Measurements from ENCODE around the gene KIF21B.

GRCh38 chr1:201019321-201019977 lies 4.1 kb downstream of the KIF21B start:
- TF ChIP-seq CTCF (IDR thresholded peaks at IDR 0.05) (no peak), ZFX (IDR thresholded peaks at IDR 0.05; ENCODE audit: borderline replicate concordance) (no peak)
